T-helper 1 cell treated with Interleukin-12 subunit alpha and Interleukin-12 subunit beta and Interleukin-4 antibody, amounts not matched to agents 30 μg/mL and 1 μg/mL, for 36 hours (primary cell): ENCODE measurements around the gene PTPRN2.

Experiments
- H3K27ac Mint-ChIP-seq: one replicate; pipeline ENCODE4 v1.8.0; 2021; ENCODE audit warnings: mild to moderate bottlenecking, mixed read lengths
- H3K27me3 Mint-ChIP-seq: one replicate; pipeline ENCODE4 v1.8.0; 2021; ENCODE audit warnings: low read depth, mixed read lengths
- H3K36me3 Mint-ChIP-seq: one replicate; pipeline ENCODE4 v1.8.0; 2021; ENCODE audit warnings: low read depth, mixed read lengths
- H3K4me1 Mint-ChIP-seq: one replicate; pipeline ENCODE4 v1.8.0; 2021; ENCODE audit warnings: low read depth, mixed read lengths
- H3K4me3 Mint-ChIP-seq: one replicate; pipeline ENCODE4 v1.8.0; 2021; ENCODE audit warnings: mild to moderate bottlenecking, moderate library complexity, mixed read lengths
- H3K9me3 Mint-ChIP-seq: one replicate; pipeline ENCODE4 v1.8.0; 2021; ENCODE audit warnings: mixed read lengths

The PTPRN2 gene

GRCh38 chr7:158252837-158253669, 334.6 kb downstream of the PTPRN2 start:
- Mint-ChIP-seq H3K9me3 (peaks cover 26% of the 10 kb centered on the region), H3K36me3 (no peaks in the 10 kb centered on the region), H3K27ac (no peak overlapping the region), H3K27me3 (no peaks in the 10 kb centered on the region), H3K4me1 (no peaks in the 10 kb centered on the region), H3K4me3 (no peak overlapping the region)

- H3K27me3 Mint-ChIP-seq, result no peaks in the 10 kb centered on the region
- H3K27ac Mint-ChIP-seq, result no peak overlapping the region
- H3K4me1 Mint-ChIP-seq, result no peaks in the 10 kb centered on the region
- peaks cover 26% of the 10 kb centered on the region for H3K9me3 Mint-ChIP-seq
- no peak overlapping the region for H3K4me3 Mint-ChIP-seq
- no peaks in the 10 kb centered on the region for H3K36me3 Mint-ChIP-seq
Measured at GRCh38 chr7:158252081-158252836, 335.4 kb downstream of the PTPRN2 start.

GRCh38 chr7:158251061-158251965, 336.3 kb downstream of the PTPRN2 start:
- Mint-ChIP-seq H3K36me3 (no peaks in the 10 kb centered on the region), H3K9me3 (peaks cover 25% of the 10 kb centered on the region), H3K4me3 (no peak overlapping the region), H3K4me1 (no peaks in the 10 kb centered on the region), H3K27me3 (no peaks in the 10 kb centered on the region), H3K27ac (no peak overlapping the region)

GRCh38 chr7:158249692-158250091, 337.9 kb downstream of the PTPRN2 start:
- Mint-ChIP-seq H3K4me3 (no peak overlapping the region), H3K4me1 (no peaks in the 10 kb centered on the region), H3K27ac (no peak overlapping the region), H3K27me3 (no peaks in the 10 kb centered on the region), H3K9me3 (peaks cover 19% of the 10 kb centered on the region), H3K36me3 (no peaks in the 10 kb centered on the region)

- no peak overlapping the region for H3K27ac Mint-ChIP-seq
- H3K36me3 Mint-ChIP-seq, result no peaks in the 10 kb centered on the region
- H3K4me1 Mint-ChIP-seq, result no peaks in the 10 kb centered on the region
- no peak overlapping the region for H3K4me3 Mint-ChIP-seq
- H3K27me3 Mint-ChIP-seq, result no peaks in the 10 kb centered on the region
- peaks cover 19% of the 10 kb centered on the region for H3K9me3 Mint-ChIP-seq
Measured at GRCh38 chr7:158248816-158249215, 338.8 kb downstream of the PTPRN2 start.

GRCh38 chr7:158247758-158248487, 339.7 kb downstream of the PTPRN2 start:
- H3K9me3 Mint-ChIP-seq, result peaks cover 19% of the 10 kb centered on the region
- H3K27ac Mint-ChIP-seq, result no peak overlapping the region
- H3K4me1 Mint-ChIP-seq, result no peaks in the 10 kb centered on the region
- H3K36me3 Mint-ChIP-seq, result no peaks in the 10 kb centered on the region
- H3K27me3 Mint-ChIP-seq, result no peaks in the 10 kb centered on the region
- H3K4me3 Mint-ChIP-seq, result no peak overlapping the region

- Mint-ChIP-seq H3K4me1 (no peaks in the 10 kb centered on the region), H3K4me3 (no peak overlapping the region), H3K36me3 (no peaks in the 10 kb centered on the region), H3K27me3 (no peaks in the 10 kb centered on the region), H3K27ac (no peak overlapping the region), H3K9me3 (peaks cover 19% of the 10 kb centered on the region)
Measured at GRCh38 chr7:158246960-158247673, 340.5 kb downstream of the PTPRN2 start.

- Mint-ChIP-seq H3K4me3 (no peak overlapping the region), H3K27ac (no peak overlapping the region), H3K9me3 (peaks cover 17% of the 10 kb centered on the region), H3K27me3 (no peaks in the 10 kb centered on the region), H3K4me1 (no peaks in the 10 kb centered on the region), H3K36me3 (no peaks in the 10 kb centered on the region)
Measured at GRCh38 chr7:158246272-158246959, 341.2 kb downstream of the PTPRN2 start.

GRCh38 chr7:158245724-158246041, 341.9 kb downstream of the PTPRN2 start:
- no peak overlapping the region for H3K4me3 Mint-ChIP-seq
- H3K36me3 Mint-ChIP-seq, result no peaks in the 10 kb centered on the region
- H3K27ac Mint-ChIP-seq, result no peak overlapping the region
- no peaks in the 10 kb centered on the region for H3K4me1 Mint-ChIP-seq
- peaks cover 10% of the 10 kb centered on the region for H3K9me3 Mint-ChIP-seq
- no peaks in the 10 kb centered on the region for H3K27me3 Mint-ChIP-seq

GRCh38 chr7:158244873-158245723, 342.5 kb downstream of the PTPRN2 start:
- Mint-ChIP-seq H3K4me3 (no peak overlapping the region), H3K36me3 (no peaks in the 10 kb centered on the region), H3K4me1 (no peaks in the 10 kb centered on the region), H3K27me3 (no peaks in the 10 kb centered on the region), H3K9me3 (peaks cover 4% of the 10 kb centered on the region), H3K27ac (no peak overlapping the region)

- Mint-ChIP-seq H3K4me1 (no peaks in the 10 kb centered on the region), H3K9me3 (peaks cover 4% of the 10 kb centered on the region), H3K4me3 (no peak overlapping the region), H3K27me3 (no peaks in the 10 kb centered on the region), H3K27ac (no peak overlapping the region), H3K36me3 (no peaks in the 10 kb centered on the region)
Measured at GRCh38 chr7:158244430-158244829, 343.2 kb downstream of the PTPRN2 start.

GRCh38 chr7:158241919-158242318, 345.7 kb downstream of the PTPRN2 start:
- no peaks in the 10 kb centered on the region for H3K27me3 Mint-ChIP-seq
- peaks cover 4% of the 10 kb centered on the region for H3K9me3 Mint-ChIP-seq
- H3K36me3 Mint-ChIP-seq, result no peaks in the 10 kb centered on the region
- no peak overlapping the region for H3K4me3 Mint-ChIP-seq
- no peaks in the 10 kb centered on the region for H3K4me1 Mint-ChIP-seq
- no peak overlapping the region for H3K27ac Mint-ChIP-seq
